ENCODE data around the gene USP48. TPM values are rescaled to one million over a fixed set of nuclear protein-coding genes. Genes with fewer than 3 reads are reported as not detected.

USP48 gene
- total and polyA plus RNA-seq, 2 of the 13 experiments (the other 11 are each of a cell fraction or from before 2014, with no cell fraction given), result 30.4 to 30.7 TPM

- TF ChIP-seq TRIM22 (IDR thresholded peaks at IDR 0.05), result no peak
- peak; percentile 99 for TF ChIP-seq ZNF124 (CRISPR knock-in tag; IDR thresholded peaks at IDR 0.05)
- 0 out of 2 replicates have a peak, but pooled peaks have one; percentile 44 for TF ChIP-seq ZNF577 (CRISPR knock-in tag; IDR thresholded peaks at IDR 0.05; ENCODE audit: borderline replicate concordance, low read depth)
- TF ChIP-seq SP140L (CRISPR knock-in tag; IDR thresholded peaks at IDR 0.05; ENCODE audit: borderline replicate concordance), result peak; percentile 98; the same call in 1 of the 2 replicates
- 0 out of 2 replicates have a peak, but pooled peaks have one; percentile 48 for TF ChIP-seq ZC3H4 (CRISPR knock-in tag; IDR thresholded peaks at IDR 0.05; ENCODE audit: borderline replicate concordance)
- peak; percentile 86 for TF ChIP-seq STAG1 (CRISPR knock-in tag; IDR thresholded peaks at IDR 0.05)
- 0 out of 2 replicates have a peak, but pooled peaks have one; percentile 55 for TF ChIP-seq ZNF569 (CRISPR knock-in tag; IDR thresholded peaks at IDR 0.05; ENCODE audit: borderline replicate concordance)
- peak in 1 of 2 experiments; percentile 75; a peak in 2 of 4 replicates for TF ChIP-seq ATF4 (CRISPR knock-in tag; IDR thresholded peaks at IDR 0.05)
- peak; percentile 47; the same call in 1 of the 2 replicates for TF ChIP-seq ELK4 (CRISPR knock-in tag; IDR thresholded peaks at IDR 0.05; ENCODE audit: borderline replicate concordance)
- peak; percentile 95 for TF ChIP-seq RAD21 (CRISPR knock-in tag; IDR thresholded peaks at IDR 0.05)
- TF ChIP-seq ATF3 (CRISPR knock-in tag; IDR thresholded peaks at IDR 0.05), result peak; percentile 82
- TF ChIP-seq SOX5 (CRISPR knock-in tag; IDR thresholded peaks at IDR 0.05; ENCODE audit: borderline replicate concordance), result peak; percentile 53; the same call in 1 of the 2 replicates
- peak; percentile 100 for TF ChIP-seq HINFP (CRISPR knock-in tag; IDR thresholded peaks at IDR 0.05; ENCODE audit: low read depth)
- no peak for TF ChIP-seq THYN1 (CRISPR knock-in tag; IDR thresholded peaks at IDR 0.05; ENCODE audit: borderline replicate concordance, low read depth)
- peak; percentile 90 for TF ChIP-seq XRCC5 (optimal IDR thresholded peaks at IDR 0.05; ENCODE audit: low read length)
- peak; percentile 88; the same call in 1 of the 2 replicates for TF ChIP-seq SIN3A (IDR thresholded peaks at IDR 0.05; ENCODE audit: borderline replicate concordance, low read depth, low read length)
- TF ChIP-seq ZBTB10 (CRISPR knock-in tag; IDR thresholded peaks at IDR 0.05; ENCODE audit: borderline replicate concordance), result peak; percentile 94
- TF ChIP-seq CREBL2 (CRISPR knock-in tag; IDR thresholded peaks at IDR 0.05; ENCODE audit: borderline replicate concordance), result no peak
Observed at GRCh38 chr1:21659099-21659923, 123.6 kb downstream of the USP48 start (continued).
